HCT116 (cell line): ENCODE measurements around the gene FUOM.

Source experiments
- CEBPB ChIP-seq: IDR thresholded peaks from 2 replicates; pipeline ENCODE4 v1.6.1; 2012; ENCODE audit warnings: low read depth
- CTCF ChIP-seq, 3 experiments: fragments of 200-600 bp in 1 of 3; sonication (generic) in 1 of 3; IDR thresholded peaks in 2 of 3; conservative IDR thresholded peaks in 1 of 3; 2 replicates each; pipeline ENCODE4 v1.5.1; 2012 to 2017; ENCODE audit warnings: low read depth in 2 of 3, low read length in 2 of 3, antibody characterized with exemption in 1 of 3, borderline replicate concordance in 1 of 3, control low read depth in 1 of 3, mild to moderate bottlenecking in 1 of 3, mixed read lengths in 1 of 3, mixed run types in 1 of 3, moderate library complexity in 1 of 3; ENCODE audit not compliant: insufficient read depth in 1 of 3
- EGR1 ChIP-seq: IDR thresholded peaks from 2 replicates; pipeline ENCODE4 v1.6.1; 2012; ENCODE audit warnings: low read depth
- EZH2 ChIP-seq: fragments of 200-600 bp; sonication (generic); IDR thresholded peaks from 2 replicates; pipeline ENCODE4 v1.6.1; 2017; ENCODE audit warnings: antibody characterized with exemption, mixed run types
- MAX ChIP-seq: IDR thresholded peaks from 2 replicates; pipeline ENCODE4 v1.6.1; 2012
- POLR2A ChIP-seq: IDR thresholded peaks from 2 replicates; pipeline ENCODE4 v1.7.0; 2011; ENCODE audit warnings: borderline replicate concordance; ENCODE audit not compliant: insufficient read depth, insufficient read length; ENCODE audit errors: extremely low read depth
- POLR2AphosphoS5 ChIP-seq: IDR thresholded peaks from 2 replicates; pipeline ENCODE4 v1.6.1; 2011; ENCODE audit warnings: mild to moderate bottlenecking, low read depth, low read length, moderate library complexity
- RAD21 ChIP-seq: IDR thresholded peaks from 2 replicates; pipeline ENCODE4 v1.6.1; 2012; ENCODE audit warnings: low read depth, mild to moderate bottlenecking
- SRF ChIP-seq: IDR thresholded peaks from 2 replicates; pipeline ENCODE4 v1.6.1; 2012; ENCODE audit warnings: low read depth
- YY1 ChIP-seq: IDR thresholded peaks from 2 replicates; pipeline ENCODE4 v1.6.1; 2011; ENCODE audit warnings: low read length, low read depth, moderate library complexity, mild to moderate bottlenecking; ENCODE audit not compliant: insufficient replicate concordance; ENCODE audit errors: extremely low read depth

GRCh38 chr10:133385214-133385613, 27.4 kb upstream of the FUOM start:
- TF ChIP-seq YY1 (no peak), EZH2 (no peak), EGR1 (no peak), CTCF (IDR thresholded peaks at IDR 0.05 in 2 of 3, conservative IDR thresholded peaks at IDR 0.05 in 1 of 3; ENCODE audit: borderline replicate concordance in 1 of 3, insufficient read depth in 1 of 3, low read depth in 2 of 3, low read length in 2 of 3) (no peak), RAD21 (no peak), POLR2AphosphoS5 (no peak), POLR2A (no peak), SRF (no peak), CEBPB (no peak), MAX (no peak)
